ENCODE results near the gene UBE2J2. TPM values are rescaled to one million over a fixed set of nuclear protein-coding genes. Genes with fewer than 3 reads are reported as not detected.

UBE2J2 gene
- total RNA-seq, 1 experiment from 2014 or later = 83.4 TPM

DNA sequence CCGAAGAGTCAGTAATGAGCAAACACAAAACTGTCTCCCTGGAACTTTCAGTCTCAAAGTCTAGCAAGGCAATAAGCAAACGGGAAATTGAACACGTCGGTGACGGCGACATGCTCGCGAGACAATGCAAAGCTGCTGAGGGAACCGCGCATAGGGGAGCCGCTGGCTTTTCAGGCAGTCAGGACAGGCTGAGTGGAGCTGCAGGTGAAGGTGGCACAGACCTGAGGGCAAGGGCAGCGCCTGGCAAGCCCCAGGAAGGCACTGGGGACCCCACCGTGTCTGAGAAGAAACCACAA lies 45.9 kb upstream of the UBE2J2 start:
- H3K9ac ChIP-seq (ENCODE audit: extremely low read depth, insufficient read length, low read length) = no peak overlapping the region
- H3K9me3 Mint-ChIP-seq = no peaks in the 10 kb centered on the region
- no peaks in the 10 kb centered on the region for H3K9me3 ChIP-seq (ENCODE audit: control insufficient read depth, low read depth, low read length)
- no peak overlapping the region for H2BK15ac ChIP-seq (ENCODE audit: low read depth, low read length)
- no peak overlapping the region for H4K91ac ChIP-seq (ENCODE audit: insufficient read length, low read depth, low read length)
- peaks cover 8% of the 10 kb centered on the region for H3K79me1 ChIP-seq (ENCODE audit: insufficient read depth, low read depth, low read length, poor library complexity, severe bottlenecking)
- peaks cover 5% of the 10 kb centered on the region for H4K20me1 ChIP-seq (ENCODE audit: control insufficient read depth, insufficient read depth, insufficient read length)
- no peak overlapping the region for H3K18ac ChIP-seq (ENCODE audit: insufficient read length, low read depth, low read length)
- H3K27ac ChIP-seq (ENCODE audit: insufficient read length, low read depth, low read length) = no peak overlapping the region
- H2AK5ac ChIP-seq (ENCODE audit: insufficient read length, low read length) = no peak overlapping the region
- H4K8ac ChIP-seq (replicated peaks; ENCODE audit: insufficient read length, low read depth, low read length) = no peak overlapping the region
- H3T11ph ChIP-seq (ENCODE audit: low read length) = no peak overlapping the region
- H3K4me3 Mint-ChIP-seq = no peak overlapping the region
- peaks cover 10 to 29% of the 10 kb centered on the region in 2 experiments for H3K4me1 Mint-ChIP-seq
- no peak overlapping the region for H3K23ac ChIP-seq (ENCODE audit: insufficient read length, low read depth, low read length)
- no peaks in the 10 kb centered on the region; the same call in 1 of the 2 replicates for H3K4me1 ChIP-seq (ENCODE audit: insufficient read depth, low read length)
- no peak overlapping the region for H2BK120ac ChIP-seq (ENCODE audit: low read depth, low read length, poor library complexity, severe bottlenecking)
- no peak overlapping the region for H4K5ac ChIP-seq (ENCODE audit: insufficient read length, low read depth, low read length)
- no peak overlapping the region for H3K4me2 ChIP-seq (ENCODE audit: insufficient read depth, insufficient read length, low read length)
- H3K79me2 ChIP-seq (ENCODE audit: insufficient read depth, low read length) = peaks cover 17% of the 10 kb centered on the region; the same call in 1 of the 2 replicates
- no peak overlapping the region for H3K14ac ChIP-seq (ENCODE audit: insufficient read depth, low read length)
- H3K27ac Mint-ChIP-seq = no peak overlapping the region
- TF ChIP-seq, protein P1, sequence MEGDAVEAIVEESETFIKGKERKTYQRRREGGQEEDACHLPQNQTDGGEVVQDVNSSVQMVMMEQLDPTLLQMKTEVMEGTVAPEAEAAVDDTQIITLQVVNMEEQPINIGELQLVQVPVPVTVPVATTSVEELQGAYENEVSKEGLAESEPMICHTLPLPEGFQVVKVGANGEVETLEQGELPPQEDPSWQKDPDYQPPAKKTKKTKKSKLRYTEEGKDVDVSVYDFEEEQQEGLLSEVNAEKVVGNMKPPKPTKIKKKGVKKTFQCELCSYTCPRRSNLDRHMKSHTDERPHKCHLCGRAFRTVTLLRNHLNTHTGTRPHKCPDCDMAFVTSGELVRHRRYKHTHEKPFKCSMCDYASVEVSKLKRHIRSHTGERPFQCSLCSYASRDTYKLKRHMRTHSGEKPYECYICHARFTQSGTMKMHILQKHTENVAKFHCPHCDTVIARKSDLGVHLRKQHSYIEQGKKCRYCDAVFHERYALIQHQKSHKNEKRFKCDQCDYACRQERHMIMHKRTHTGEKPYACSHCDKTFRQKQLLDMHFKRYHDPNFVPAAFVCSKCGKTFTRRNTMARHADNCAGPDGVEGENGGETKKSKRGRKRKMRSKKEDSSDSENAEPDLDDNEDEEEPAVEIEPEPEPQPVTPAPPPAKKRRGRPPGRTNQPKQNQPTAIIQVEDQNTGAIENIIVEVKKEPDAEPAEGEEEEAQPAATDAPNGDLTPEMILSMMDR (conservative IDR thresholded peaks at IDR 0.05) = no peak
- no peaks in the 10 kb centered on the region for H3K27me3 Mint-ChIP-seq (ENCODE audit: low read depth)
- no peak overlapping the region for H3K4ac ChIP-seq (ENCODE audit: low read depth, low read length)
- H2BK20ac ChIP-seq (ENCODE audit: low read depth, low read length, poor library complexity, severe bottlenecking) = no peak overlapping the region
- H2AFZ ChIP-seq (ENCODE audit: low read length) = no peak overlapping the region
- H3K23me2 ChIP-seq (ENCODE audit: insufficient read length, low read depth, low read length, poor library complexity, severe bottlenecking) = peaks cover 4% of the 10 kb centered on the region
- no peaks in the 10 kb centered on the region for H3K27me3 ChIP-seq (ENCODE audit: insufficient read depth, low read length)
- H3K56ac ChIP-seq (ENCODE audit: insufficient read length, low read depth, low read length) = no peak overlapping the region
- H2BK12ac ChIP-seq (ENCODE audit: insufficient read length, low read depth, low read length) = no peak overlapping the region
- no peak overlapping the region for H2BK5ac ChIP-seq (ENCODE audit: insufficient read length, low read length)
- no peak for DNase-seq
- no CpG with 5 or more reads among the region's 13 CpGs for WGBS (ENCODE audit: extremely low coverage, insufficient read length, low lambda C conversion rate)
- peaks cover 16 to 60% (median 50%) of the 10 kb centered on the region in 3 experiments; a peak in 6 of 7 replicates for H3K36me3 Mint-ChIP-seq (ENCODE audit: insufficient read depth in 1 of 3, low read depth in 3 of 3)

All from H9 (cell line).